ENCODE measurements around the gene ORC3.
"Not testable (repeated sequence)": the region's sequence is repeated elsewhere in the genome, so short reads cannot be mapped to it uniquely, and the experiment has no call there.

The ORC3 gene

GRCh38 chr6:87661016-87661415, 71.1 kb downstream of the ORC3 start:
- DNase-seq (ENCODE audit: low read depth): no peak

GRCh38 chr6:87661503-87661902, 71.6 kb downstream of the ORC3 start:
- no peak for DNase-seq (ENCODE audit: low read depth)

GRCh38 chr6:87663434-87663833, 73.5 kb downstream of the ORC3 start:
- DNase-seq (ENCODE audit: low read depth): no peak

- no peak for DNase-seq (ENCODE audit: low read depth)
Observed at GRCh38 chr6:87664921-87665485, 75.1 kb downstream of the ORC3 start.

GRCh38 chr6:87667032-87667431, 77.1 kb downstream of the ORC3 start:
- no peak for DNase-seq (ENCODE audit: low read depth)

GRCh38 chr6:87668013-87668412, 78.1 kb downstream of the ORC3 start:
- DNase-seq (ENCODE audit: low read depth): no peak

GRCh38 chr6:87669051-87669450, 79.1 kb downstream of the ORC3 start:
- DNase-seq (ENCODE audit: low read depth): no peak

GRCh38 chr6:87670707-87671106, 80.8 kb downstream of the ORC3 start:
- DNase-seq (ENCODE audit: low read depth): no peak

GRCh38 chr6:87671555-87672029, 81.7 kb downstream of the ORC3 start:
- no peak for DNase-seq (ENCODE audit: low read depth)

- DNase-seq (ENCODE audit: low read depth): no peak
Observed at GRCh38 chr6:87672641-87673040, 82.7 kb downstream of the ORC3 start.

- DNase-seq (ENCODE audit: low read depth): no peak
Observed at GRCh38 chr6:87673237-87673636, 83.3 kb downstream of the ORC3 start.

- no peak for DNase-seq (ENCODE audit: low read depth)
Observed at GRCh38 chr6:87674290-87674689, 84.4 kb downstream of the ORC3 start.

- no peak for DNase-seq (ENCODE audit: low read depth)
Observed at GRCh38 chr6:87675004-87675681, 85.2 kb downstream of the ORC3 start.

- DNase-seq (ENCODE audit: low read depth): no peak
Observed at GRCh38 chr6:87682310-87682709, 92.4 kb downstream of the ORC3 start.

- DNase-seq (ENCODE audit: low read depth): no peak
Observed at GRCh38 chr6:87683890-87684289, 94.0 kb downstream of the ORC3 start.

- no peak for DNase-seq (ENCODE audit: low read depth)
Observed at GRCh38 chr6:87684895-87685654, 95.1 kb downstream of the ORC3 start.

GRCh38 chr6:87686636-87687205, 96.8 kb downstream of the ORC3 start:
- DNase-seq (ENCODE audit: low read depth): not testable (repeated sequence)

GRCh38 chr6:87687296-87687695, 97.4 kb downstream of the ORC3 start:
- DNase-seq (ENCODE audit: low read depth): no peak

GRCh38 chr6:87687893-87688292, 98.0 kb downstream of the ORC3 start:
- not testable (repeated sequence) for DNase-seq (ENCODE audit: low read depth)

- DNase-seq (ENCODE audit: low read depth): no peak
Observed at GRCh38 chr6:87690441-87690840, 100.5 kb downstream of the ORC3 start.

GRCh38 chr6:87692086-87692485, 102.2 kb downstream of the ORC3 start:
- DNase-seq (ENCODE audit: low read depth): no peak

GRCh38 chr6:87696817-87697216, 106.9 kb downstream of the ORC3 start:
- not testable (repeated sequence) for DNase-seq (ENCODE audit: low read depth)
